ENCODE measurements around the gene SUPT4H1. TPM values are rescaled to one million over a fixed set of nuclear protein-coding genes. Genes with fewer than 3 reads are reported as not detected.

The SUPT4H1 gene
- total and polyA plus RNA-seq, 2 of the 4 experiments (the other 2 are of a cell fraction), result 51.6 to 129 TPM

DNA sequence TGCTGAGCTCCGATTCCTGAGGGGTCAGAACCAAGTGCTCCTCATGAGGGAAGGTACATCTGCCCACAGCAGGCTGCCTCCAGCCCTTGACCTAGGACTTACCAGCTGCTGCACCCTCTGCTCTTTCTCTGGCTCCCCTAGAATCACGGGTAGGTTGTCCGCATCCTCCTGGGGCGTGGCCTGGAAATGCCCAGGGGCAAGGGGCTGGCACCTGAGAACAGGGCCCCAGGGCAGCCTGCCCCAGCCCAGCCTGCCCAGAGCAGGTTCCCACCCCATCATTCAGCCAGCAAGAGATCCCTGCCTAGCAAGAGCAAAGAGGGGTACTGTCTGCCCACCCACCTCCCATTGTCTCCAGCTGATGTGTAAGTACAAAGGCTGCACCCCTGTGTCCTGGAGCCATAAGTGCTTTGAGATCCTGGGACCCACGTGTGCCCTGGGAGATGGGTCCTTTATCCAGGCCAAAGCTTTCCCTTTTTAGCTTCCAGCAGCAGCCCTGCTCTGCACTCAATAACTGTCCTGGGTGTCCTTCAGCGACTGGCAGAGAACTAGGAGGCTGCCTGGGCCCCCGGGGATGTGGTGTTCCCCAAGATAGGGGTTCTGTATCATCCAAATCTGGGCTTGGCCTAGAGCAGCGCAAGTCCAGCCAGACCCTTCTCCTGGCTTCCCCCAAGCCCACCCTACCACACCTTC lies 28.5 kb downstream of the SUPT4H1 start:
- DNase-seq (no peak), ATAC-seq (ENCODE audit: low read depth) (no peak; the same call in 1 of the 2 replicates)
- H3K9me1 ChIP-seq (ENCODE audit: insufficient read depth, low read length), result no peaks in the 10 kb centered on the region
- no peak overlapping the region for H2BK5ac ChIP-seq (ENCODE audit: low read depth, low read length, poor library complexity, severe bottlenecking)
- no peaks in the 10 kb centered on the region for H4K20me1 ChIP-seq (ENCODE audit: insufficient read depth, low read length)
- H3K27me3 ChIP-seq (ENCODE audit: control insufficient read depth, insufficient read depth, low read length), result peaks cover 5% of the 10 kb centered on the region; the same call in 1 of the 2 replicates
- CTCF ChIA-PET, result interaction anchor here (0.5 kb wide), 1 partner anchor 126 kb away, joined by 3 read pairs; no protein-coding TSS in a partner anchor
- no peak overlapping the region; the same call in 1 of the 2 replicates for H3K4me3 ChIP-seq (ENCODE audit: insufficient read depth, low read depth, low read length)
- H3K36me3 ChIP-seq (ENCODE audit: control insufficient read depth, insufficient read depth, low read length), result peaks cover 3% of the 10 kb centered on the region; the same call in 1 of the 2 replicates
- H2BK20ac ChIP-seq (ENCODE audit: low read depth, low read length), result no peak overlapping the region
- peak overlapping the region; percentile 77 for H4K5ac ChIP-seq (ENCODE audit: low read depth, low read length)
- POLR2A ChIA-PET (ENCODE audit: unreplicated experiment), result no interaction called here
- H3K9ac ChIP-seq (ENCODE audit: low read depth, low read length), result peak overlapping the region; percentile 62
- intact Hi-C loops (cut with micrococcal nuclease) (loop anchor here (2.0 kb wide), 1 partner anchor 29 kb away; the partner anchor contains the start of gene SUPT4H1), in situ Hi-C loops (cut with MboI; ENCODE audit: low sequenced_read_pairs) (no loop called here), dilution Hi-C loops (cut with HindIII; ENCODE audit: low sequenced_read_pairs, unreplicated experiment) (no loop called here)
- WGBS, 2 experiments (ENCODE audit: extremely low coverage in 2 of 2, insufficient read length in 1 of 2), result 40% methylated on average over 1 of the region's 8 CpGs; no CpG with 5 or more reads in 1 of the 2 experiments
- H2AK5ac ChIP-seq (ENCODE audit: low read depth, low read length), result peak overlapping the region; percentile 50
- no peak overlapping the region; the same call in 1 of the 2 replicates for H3K18ac ChIP-seq (ENCODE audit: low read depth, low read length)
- peak overlapping the region; percentile 49; the same call in 1 of the 2 replicates for H3K23ac ChIP-seq (ENCODE audit: low read depth, low read length)
- no TSS peak for BruUV-seq (replicated peaks)
- H2AK9ac ChIP-seq (replicated peaks; ENCODE audit: low read depth, low read length, poor library complexity), result no peak overlapping the region
- H3K27ac ChIP-seq (ENCODE audit: insufficient read depth, low read length), result no peak overlapping the region
- H3K4ac ChIP-seq (ENCODE audit: low read depth, low read length), result peak overlapping the region; percentile 79
- peaks cover 8% of the 10 kb centered on the region for H3K4me1 ChIP-seq (ENCODE audit: control insufficient read depth, insufficient read depth, low read length)
- H3K79me1 ChIP-seq (ENCODE audit: low read depth in 1 of 2, low read length in 2 of 2), result no peaks in the 10 kb centered on the region
- peak overlapping the region; percentile 66 to 86; a peak in 3 of 4 replicates for H4K8ac ChIP-seq (ENCODE audit: low read depth in 2 of 2, low read length in 2 of 2)
- peak overlapping the region; percentile 66; the same call in 1 of the 2 replicates for H3K4me2 ChIP-seq (ENCODE audit: low read depth, low read length)
- H2BK120ac ChIP-seq (ENCODE audit: low read depth, low read length), result 0 out of 2 replicates have a peak overlapping the region, but pooled peaks have one; percentile 32
- H2AFZ ChIP-seq (replicated peaks; ENCODE audit: low read length, poor library complexity), result peak overlapping the region; percentile 91
- H3K9me3 ChIP-seq (ENCODE audit: control insufficient read depth, insufficient read depth, low read length), result no peaks in the 10 kb centered on the region
- H4K91ac ChIP-seq (ENCODE audit: insufficient read depth, low read depth, low read length), result 0 out of 2 replicates have a peak overlapping the region, but pooled peaks have one; percentile 62
- no peak overlapping the region for H2BK15ac ChIP-seq (ENCODE audit: low read depth, low read length)
- H3K56ac ChIP-seq (ENCODE audit: extremely low read depth, insufficient read depth, low read length), result no peak overlapping the region
- no peak overlapping the region for H3K14ac ChIP-seq (replicated peaks; ENCODE audit: low read depth, low read length)
- no peak for TF ChIP-seq MXI1 (IDR thresholded peaks at IDR 0.05; ENCODE audit: borderline replicate concordance, low read depth, low read length)

All from IMR-90 (cell line).